ENCODE data around the gene PRKCE.

- TF ChIP-seq POLR2AphosphoS5 (IDR thresholded peaks at IDR 0.05; ENCODE audit: low read depth) (no peak), STAT1 (IDR thresholded peaks at IDR 0.05; ENCODE audit: unreplicated experiment) (no peak), CTCF (conservative IDR thresholded peaks at IDR 0.05; ENCODE audit: low read depth in 2 of 2) (no peak), CREB1 (CRISPR knock-in tag; IDR thresholded peaks at IDR 0.05; ENCODE audit: low read depth) (no peak), EZH2 (IDR thresholded peaks at IDR 0.05; ENCODE audit: low read depth, unreplicated experiment) (no peak), NANOG (IDR thresholded peaks at IDR 0.05; ENCODE audit: borderline replicate concordance) (no peak), REST (IDR thresholded peaks at IDR 0.05; ENCODE audit: unreplicated experiment) (no peak), EZH2phosphoT487 (IDR thresholded peaks at IDR 0.05; ENCODE audit: unreplicated experiment) (no peak), JUNB (IDR thresholded peaks at IDR 0.05; ENCODE audit: unreplicated experiment) (no peak), ETS1 (IDR thresholded peaks at IDR 0.05) (no peak), ZNF331 (CRISPR knock-in tag; IDR thresholded peaks at IDR 0.05; ENCODE audit: low read depth) (no peak), ZNF114 (CRISPR knock-in tag; IDR thresholded peaks at IDR 0.05) (no peak), ZNF462 (CRISPR knock-in tag; IDR thresholded peaks at IDR 0.05) (no peak)
These were observed 471.5 kb downstream of the PRKCE start for GRCh38 chr2:46123013-46123412.
